Measurements from ENCODE around the gene DOCK3. TPM values are rescaled to one million over a fixed set of nuclear protein-coding genes. Genes with fewer than 3 reads are reported as not detected.
A peak's percentile ranks its signal among the peaks of the same experiment; 100 is the strongest.

The DOCK3 gene
- total and polyA plus RNA-seq, 2 donors from 2014 or later: 0.49 to 0.54 TPM

DNA sequence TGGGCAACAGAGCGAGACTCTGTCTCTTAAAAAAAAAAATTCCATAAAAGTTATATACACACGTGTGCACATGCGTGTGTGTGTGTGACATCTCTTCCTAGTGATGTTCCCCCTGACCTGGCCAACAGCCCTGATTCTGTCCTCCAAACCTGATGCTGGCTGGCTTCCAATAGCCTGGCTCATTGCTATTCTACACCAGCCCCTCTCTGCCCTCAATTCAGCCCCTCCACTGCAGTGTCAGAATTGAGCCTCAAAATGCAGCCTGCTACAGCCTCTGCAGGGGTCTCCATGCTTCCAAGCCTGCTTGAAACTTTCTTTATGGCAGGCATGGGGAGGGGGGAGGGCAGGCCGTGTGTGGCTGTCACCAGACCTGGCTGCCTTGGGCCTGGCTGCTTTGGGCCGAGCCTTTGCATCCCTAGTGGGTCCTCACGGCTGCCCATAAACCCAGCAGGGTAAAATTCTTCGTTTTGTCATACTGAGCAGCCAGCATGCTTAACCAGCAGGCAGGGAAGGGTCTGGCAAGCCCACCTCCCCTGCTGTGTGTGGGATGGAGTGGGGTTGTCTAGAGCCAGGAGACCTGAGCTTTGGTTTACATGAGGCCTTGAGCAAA lies 22.7 kb upstream of the DOCK3 start:
- Histone ChIP-seq H3K4me3 (ENCODE audit: low read length in 3 of 3) (no peak overlapping the region), H3K9ac (ENCODE audit: low read length in 3 of 3) (no peak overlapping the region), H3K4me1 (ENCODE audit: control insufficient read depth in 2 of 3, insufficient read depth in 2 of 3, low read depth in 1 of 3, low read length in 3 of 3) (no peaks in the 10 kb centered on the region), H3K27me3 (ENCODE audit: control insufficient read depth, insufficient read depth, low read length) (no peaks in the 10 kb centered on the region), H3K27ac (ENCODE audit: low read depth in 2 of 2, low read length in 2 of 2) (no peak overlapping the region), H3K36me3 (ENCODE audit: control insufficient read depth in 2 of 3, insufficient read depth in 3 of 3, low read length in 3 of 3) (peaks cover 0 to 2% (median 0%) of the 10 kb centered on the region in 3 donors), H3K9me3 (ENCODE audit: control insufficient read depth in 2 of 3, insufficient read depth in 1 of 3, low read length in 3 of 3) (no peaks in the 10 kb centered on the region)
- intact Hi-C loops (cut with DNase I): no loop called here
- DNase-seq (peak in 1 of 5 donors; percentile 11), FAIRE-seq (no peak)
- TF ChIP-seq, protein P1, sequence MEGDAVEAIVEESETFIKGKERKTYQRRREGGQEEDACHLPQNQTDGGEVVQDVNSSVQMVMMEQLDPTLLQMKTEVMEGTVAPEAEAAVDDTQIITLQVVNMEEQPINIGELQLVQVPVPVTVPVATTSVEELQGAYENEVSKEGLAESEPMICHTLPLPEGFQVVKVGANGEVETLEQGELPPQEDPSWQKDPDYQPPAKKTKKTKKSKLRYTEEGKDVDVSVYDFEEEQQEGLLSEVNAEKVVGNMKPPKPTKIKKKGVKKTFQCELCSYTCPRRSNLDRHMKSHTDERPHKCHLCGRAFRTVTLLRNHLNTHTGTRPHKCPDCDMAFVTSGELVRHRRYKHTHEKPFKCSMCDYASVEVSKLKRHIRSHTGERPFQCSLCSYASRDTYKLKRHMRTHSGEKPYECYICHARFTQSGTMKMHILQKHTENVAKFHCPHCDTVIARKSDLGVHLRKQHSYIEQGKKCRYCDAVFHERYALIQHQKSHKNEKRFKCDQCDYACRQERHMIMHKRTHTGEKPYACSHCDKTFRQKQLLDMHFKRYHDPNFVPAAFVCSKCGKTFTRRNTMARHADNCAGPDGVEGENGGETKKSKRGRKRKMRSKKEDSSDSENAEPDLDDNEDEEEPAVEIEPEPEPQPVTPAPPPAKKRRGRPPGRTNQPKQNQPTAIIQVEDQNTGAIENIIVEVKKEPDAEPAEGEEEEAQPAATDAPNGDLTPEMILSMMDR (IDR thresholded peaks at IDR 0.05; ENCODE audit: borderline replicate concordance, extremely low read depth, insufficient read depth): no peak

DNA sequence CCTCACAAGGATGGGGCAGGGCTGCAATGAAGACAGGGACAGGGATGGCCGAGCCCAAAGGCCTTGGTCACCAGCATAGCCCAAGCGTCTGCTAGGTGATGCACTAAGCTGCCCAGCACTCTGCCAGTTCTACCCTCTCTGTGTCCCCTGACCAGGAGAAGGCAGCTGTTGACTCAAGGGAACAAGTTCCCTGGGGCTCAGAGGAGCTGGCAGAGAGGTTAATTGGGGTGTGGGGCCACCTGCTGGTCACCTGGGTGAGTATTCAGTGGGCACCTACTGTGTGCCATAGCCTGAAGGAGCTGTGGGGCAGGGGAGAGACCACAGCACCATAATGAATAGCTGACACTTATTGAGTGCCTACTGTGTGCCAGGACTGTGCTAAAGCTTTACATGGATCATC lies 22.0 kb upstream of the DOCK3 start:
- DNase-seq (no peak), FAIRE-seq (no peak)
- no peaks in the 10 kb centered on the region for H3K27me3 ChIP-seq (ENCODE audit: control insufficient read depth, insufficient read depth, low read length)
- TF ChIP-seq, protein P1 (IDR thresholded peaks at IDR 0.05; ENCODE audit: borderline replicate concordance, extremely low read depth, insufficient read depth): peak; percentile 40
- H3K4me3 ChIP-seq (ENCODE audit: low read length in 3 of 3): no peak overlapping the region
- H3K27ac ChIP-seq (ENCODE audit: low read depth in 2 of 2, low read length in 2 of 2): no peak overlapping the region
- intact Hi-C loops (cut with DNase I): no loop called here
- H3K36me3 ChIP-seq (ENCODE audit: control insufficient read depth in 2 of 3, insufficient read depth in 3 of 3, low read length in 3 of 3): peaks cover 0 to 2% (median 0%) of the 10 kb centered on the region in 3 donors
- no peak overlapping the region for H3K9ac ChIP-seq (ENCODE audit: low read length in 3 of 3)
- no peaks in the 10 kb centered on the region for H3K9me3 ChIP-seq (ENCODE audit: control insufficient read depth in 2 of 3, insufficient read depth in 1 of 3, low read length in 3 of 3)
- no peaks in the 10 kb centered on the region for H3K4me1 ChIP-seq (ENCODE audit: control insufficient read depth in 2 of 3, insufficient read depth in 2 of 3, low read depth in 1 of 3, low read length in 3 of 3)

DNA sequence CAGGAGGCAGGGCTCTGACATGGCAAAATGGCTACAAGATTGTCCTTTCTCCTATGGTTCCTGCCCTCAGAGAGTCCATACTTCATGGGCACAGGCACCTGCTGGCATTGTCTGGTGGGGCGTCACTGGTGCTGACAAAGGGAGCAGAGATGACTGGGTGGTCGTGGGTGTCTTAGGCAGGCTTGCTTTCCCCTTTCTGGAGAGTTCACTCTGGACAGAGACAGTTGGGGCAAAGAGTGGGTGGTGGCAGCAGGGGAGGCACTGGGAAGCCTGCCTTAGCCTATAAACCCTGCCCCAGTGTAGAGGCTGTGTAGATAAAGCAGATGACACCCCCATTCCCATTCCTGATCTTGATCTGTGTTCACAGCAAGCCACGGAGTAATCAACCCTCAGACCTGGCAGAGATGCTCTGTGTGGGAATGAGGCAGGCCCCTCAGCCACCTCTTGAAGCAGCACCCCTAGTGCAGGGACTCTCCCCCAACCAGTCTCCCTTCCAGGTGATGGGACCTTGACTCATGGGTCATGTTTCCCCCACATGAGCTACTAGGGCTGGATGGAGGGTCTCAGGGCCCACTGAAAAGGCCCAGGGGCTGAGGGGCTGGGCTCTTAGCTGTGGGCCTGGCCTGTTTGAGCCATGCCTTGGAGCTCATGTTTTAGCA lies 20.7 kb upstream of the DOCK3 start:
- Histone ChIP-seq H3K27ac (ENCODE audit: low read depth in 2 of 2, low read length in 2 of 2) (no peak overlapping the region), H3K9me3 (ENCODE audit: control insufficient read depth in 2 of 3, insufficient read depth in 1 of 3, low read length in 3 of 3) (no peaks in the 10 kb centered on the region), H3K27me3 (ENCODE audit: control insufficient read depth, insufficient read depth, low read length) (no peaks in the 10 kb centered on the region), H3K4me3 (ENCODE audit: low read length in 3 of 3) (no peak overlapping the region), H3K4me1 (ENCODE audit: control insufficient read depth in 2 of 3, insufficient read depth in 2 of 3, low read depth in 1 of 3, low read length in 3 of 3) (no peaks in the 10 kb centered on the region), H3K9ac (ENCODE audit: low read length in 3 of 3) (no peak overlapping the region), H3K36me3 (ENCODE audit: control insufficient read depth in 2 of 3, insufficient read depth in 3 of 3, low read length in 3 of 3) (no peaks in the 10 kb centered on the region)
- DNase-seq (no peak), FAIRE-seq (no peak)
- TF ChIP-seq, protein P1 (IDR thresholded peaks at IDR 0.05; ENCODE audit: borderline replicate concordance, extremely low read depth, insufficient read depth): no peak
- intact Hi-C loops (cut with DNase I): no loop called here

Measured in kidney (tissue), 14 donors.